Mesothelial cell of epicardium (in vitro differentiated cells): Measurements from ENCODE around the gene CHIT1. TPM values are rescaled to one million over a fixed set of nuclear protein-coding genes. Genes with fewer than 3 reads are reported as not detected.

Experiments
- DNase-seq, 2 experiments: peaks; one replicate each; pipeline ENCODE4 v3.0.0; 2021; ENCODE audit warnings: low spot score in 2 of 2; ENCODE audit not compliant: unreplicated experiment in 2 of 2
- H3K27ac Mint-ChIP-seq: 2 replicates; pipeline ENCODE4 v1.8.0; 2021; ENCODE audit warnings: mixed read lengths
- H3K27me3 Mint-ChIP-seq: 2 replicates; pipeline ENCODE4 v1.8.0; 2021; ENCODE audit warnings: low read depth, mixed read lengths
- H3K36me3 Mint-ChIP-seq: 2 replicates; pipeline ENCODE4 v1.8.0; 2021; ENCODE audit warnings: mixed read lengths
- H3K4me1 Mint-ChIP-seq: 2 replicates; pipeline ENCODE4 v1.8.0; 2021; ENCODE audit warnings: mixed read lengths
- H3K4me3 Mint-ChIP-seq: 2 replicates; pipeline ENCODE4 v1.8.0; 2021; ENCODE audit warnings: mild to moderate bottlenecking, moderate library complexity, mixed read lengths
- H3K9me3 Mint-ChIP-seq: 2 replicates; pipeline ENCODE4 v1.8.0; 2021; ENCODE audit warnings: mixed read lengths
- CTCF ChIP-seq: fragments of 200-600 bp; sonication (generic); IDR thresholded peaks from one replicate; pipeline ENCODE4 v1.5.0; 2021; ENCODE audit warnings: antibody characterized with exemption; ENCODE audit not compliant: unreplicated experiment
- total RNA-seq: library from RNA; stranded (reverse); gene quantifications from 3 replicates; pipeline ENCODE4 v1.2.1, GENCODE V29; 2021

Gene CHIT1
- total RNA-seq, 1 donor from 2014 or later = 0.13 TPM

GRCh38 chr1:203199002-203199401 lies 30.5 kb downstream of the CHIT1 start:
- no peak overlapping the region for H3K4me3 Mint-ChIP-seq
- peaks cover 14% of the 10 kb centered on the region for H3K27me3 Mint-ChIP-seq
- no peak for TF ChIP-seq CTCF
- H3K27ac Mint-ChIP-seq = no peak overlapping the region
- H3K4me1 Mint-ChIP-seq = peaks cover 2% of the 10 kb centered on the region
- no peak for DNase-seq
- H3K36me3 Mint-ChIP-seq = no peaks in the 10 kb centered on the region
- H3K9me3 Mint-ChIP-seq = peaks cover 3% of the 10 kb centered on the region

- TF ChIP-seq CTCF = no peak
- H3K27me3 Mint-ChIP-seq = peaks cover 11% of the 10 kb centered on the region
- H3K9me3 Mint-ChIP-seq = peaks cover 3% of the 10 kb centered on the region
- H3K4me3 Mint-ChIP-seq = no peak overlapping the region
- DNase-seq = no peak
- H3K27ac Mint-ChIP-seq = no peak overlapping the region
- no peaks in the 10 kb centered on the region for H3K4me1 Mint-ChIP-seq
- no peaks in the 10 kb centered on the region for H3K36me3 Mint-ChIP-seq
These were observed 31.8 kb downstream of the CHIT1 start for GRCh38 chr1:203197625-203198024.

- no peak for DNase-seq
- H3K27ac Mint-ChIP-seq = no peak overlapping the region
These were observed 33.1 kb downstream of the CHIT1 start for GRCh38 chr1:203196371-203196770.

GRCh38 chr1:203190949-203191348 lies 38.5 kb downstream of the CHIT1 start:
- H3K27me3 Mint-ChIP-seq = no peaks in the 10 kb centered on the region
- no peak overlapping the region for H3K27ac Mint-ChIP-seq
- DNase-seq = no peak
- TF ChIP-seq CTCF = no peak
- H3K9me3 Mint-ChIP-seq = no peaks in the 10 kb centered on the region
- H3K4me1 Mint-ChIP-seq = peaks cover 24% of the 10 kb centered on the region
- no peak overlapping the region for H3K4me3 Mint-ChIP-seq
- H3K36me3 Mint-ChIP-seq = no peaks in the 10 kb centered on the region

More at GRCh38 chr1:203196371-203196770, 33.1 kb downstream of the CHIT1 start:
- H3K4me1 Mint-ChIP-seq = no peaks in the 10 kb centered on the region
- TF ChIP-seq CTCF = no peak
- no peak overlapping the region for H3K4me3 Mint-ChIP-seq
- peaks cover 3% of the 10 kb centered on the region for H3K9me3 Mint-ChIP-seq
- H3K36me3 Mint-ChIP-seq = no peaks in the 10 kb centered on the region
- peaks cover 6% of the 10 kb centered on the region for H3K27me3 Mint-ChIP-seq

- no peak for DNase-seq
- H3K9me3 Mint-ChIP-seq = no peaks in the 10 kb centered on the region
- H3K36me3 Mint-ChIP-seq = no peaks in the 10 kb centered on the region
- no peak for TF ChIP-seq CTCF
- H3K4me3 Mint-ChIP-seq = no peak overlapping the region
- H3K27ac Mint-ChIP-seq = no peak overlapping the region
- H3K27me3 Mint-ChIP-seq = no peaks in the 10 kb centered on the region
- H3K4me1 Mint-ChIP-seq = peaks cover 25% of the 10 kb centered on the region
These were observed 39.5 kb downstream of the CHIT1 start for GRCh38 chr1:203189951-203190352.

GRCh38 chr1:203188686-203189232 lies 40.7 kb downstream of the CHIT1 start:
- DNase-seq = no peak
- no peaks in the 10 kb centered on the region for H3K9me3 Mint-ChIP-seq
- H3K4me1 Mint-ChIP-seq = peaks cover 25% of the 10 kb centered on the region
- H3K4me3 Mint-ChIP-seq = no peak overlapping the region
- H3K27me3 Mint-ChIP-seq = no peaks in the 10 kb centered on the region
- TF ChIP-seq CTCF = no peak
- H3K36me3 Mint-ChIP-seq = no peaks in the 10 kb centered on the region
- H3K27ac Mint-ChIP-seq = no peak overlapping the region
